Body of pancreas (tissue), 4 donors: Measurements from ENCODE around the gene CTF1.

ENCODE experiments used
- CTCF ChIP-seq, 7 experiments: fragments of 450-650 bp in 4 of 7; fragments of 200-600 bp in 3 of 7; sonication (generic) in 3 of 7; IDR thresholded peaks; one replicate each; pipeline ENCODE4 v1.5.1; 2016 to 2019; ENCODE audit warnings: antibody characterized with exemption in 7 of 7
- POLR2A ChIP-seq, 3 donors: fragments of 450-650 bp; IDR thresholded peaks; one replicate each; pipeline ENCODE4 v1.6.1; 2016; ENCODE audit warnings: antibody characterized with exemption in 3 of 3, mild to moderate bottlenecking in 2 of 3

GRCh38 chr16:30912794-30913412, 16.5 kb downstream of the CTF1 start:
- TF ChIP-seq CTCF (IDR thresholded peaks at IDR 0.05) = no peak
- TF ChIP-seq POLR2A (IDR thresholded peaks at IDR 0.05) = no peak
